ENCODE measurements around the gene WFS1. TPM values are rescaled to one million over a fixed set of nuclear protein-coding genes. Genes with fewer than 3 reads are reported as not detected.

The WFS1 gene
- total and polyA plus RNA-seq, 2 of the 13 experiments (the other 11 are each of a cell fraction or from before 2014, with no cell fraction given): 39.1 to 42.2 TPM

DNA sequence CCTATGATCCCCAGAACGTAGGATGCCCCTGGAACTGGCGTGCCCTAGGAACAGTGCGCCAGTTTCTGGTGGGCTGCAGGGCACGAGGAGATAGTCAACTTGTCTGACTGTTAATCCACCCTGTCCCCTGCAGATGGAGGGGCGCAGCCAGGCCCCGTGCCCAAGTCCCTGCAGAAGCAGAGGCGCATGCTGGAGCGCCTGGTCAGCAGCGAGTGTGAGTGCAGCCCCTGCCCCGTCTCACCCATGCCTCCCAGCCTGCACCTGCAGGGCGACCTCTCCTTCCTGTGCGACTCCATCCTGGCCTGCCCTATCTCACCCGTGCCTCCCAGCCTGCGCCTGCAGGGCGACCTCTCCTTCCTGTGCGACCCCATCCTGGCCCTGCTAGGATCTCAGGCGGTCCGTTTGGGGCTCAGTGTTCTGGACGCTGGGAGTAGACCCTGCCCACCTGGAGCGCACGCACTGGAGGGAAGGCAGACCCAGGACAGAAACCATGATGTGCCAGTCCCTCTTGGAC lies 22.2 kb downstream of the WFS1 start:
- Histone ChIP-seq H4K20me1 (ENCODE audit: insufficient read depth, low read length) (no peaks in the 10 kb centered on the region), H3K9ac (ENCODE audit: insufficient read depth, low read depth, low read length) (no peak overlapping the region), H2AFZ (ENCODE audit: low read length) (no peak overlapping the region), H3K4me3 (replicated peaks in 1 of 3; ENCODE audit: insufficient read depth in 1 of 3, low read depth in 2 of 3, low read length in 3 of 3) (no peak overlapping the region), H3K36me3 (replicated peaks in 1 of 2; ENCODE audit: control insufficient read depth in 1 of 2, insufficient read depth in 2 of 2, low read length in 2 of 2) (peaks cover 55 to 93% of the 10 kb centered on the region in 2 experiments), H3K79me2 (ENCODE audit: insufficient read depth, low read length) (no peaks in the 10 kb centered on the region), H3K4me2 (ENCODE audit: low read depth, low read length) (no peak overlapping the region), H3K9me3 (ENCODE audit: low read length) (no peaks in the 10 kb centered on the region), H3K4me1 (ENCODE audit: insufficient read depth, low read length) (no peaks in the 10 kb centered on the region), H3K27me3 (ENCODE audit: control insufficient read depth in 1 of 2, insufficient read depth in 2 of 2, low read length in 2 of 2) (no peaks in the 10 kb centered on the region), H3K27ac (ENCODE audit: extremely low read length, insufficient read depth, low read length) (no peak overlapping the region)
- CTCF ChIA-PET (ENCODE audit: low intra/inter-chr PET ratio, low total read pairs): no interaction called here
- 89% methylated on average over 19 of the region's 21 CpGs for WGBS (ENCODE audit: low lambda C conversion rate)
- peak; percentile 60 for TF ChIP-seq AGO2 (optimal IDR thresholded peaks at IDR 0.05; ENCODE audit: low read depth, low read length)
- no peak for TF ChIP-seq SRSF9 (IDR thresholded peaks at IDR 0.05; ENCODE audit: borderline replicate concordance, insufficient read depth, low read depth, low read length, poor library complexity, severe bottlenecking)
- DNase-seq (ENCODE audit: low spot score): no peak
- no peak for FAIRE-seq
- in situ Hi-C loops (cut with HindIII; ENCODE audit: extremely low pct_ligation_motif_present, low pct_unique_long_range_greater_than_20kb): no loop called here
- ATAC-seq: no peak
- BruUV-seq (replicated peaks): no TSS peak
- POLR2A ChIA-PET: no interaction called here
- intact Hi-C loops (cut with micrococcal nuclease; ENCODE audit: unreplicated experiment): no loop called here

DNA sequence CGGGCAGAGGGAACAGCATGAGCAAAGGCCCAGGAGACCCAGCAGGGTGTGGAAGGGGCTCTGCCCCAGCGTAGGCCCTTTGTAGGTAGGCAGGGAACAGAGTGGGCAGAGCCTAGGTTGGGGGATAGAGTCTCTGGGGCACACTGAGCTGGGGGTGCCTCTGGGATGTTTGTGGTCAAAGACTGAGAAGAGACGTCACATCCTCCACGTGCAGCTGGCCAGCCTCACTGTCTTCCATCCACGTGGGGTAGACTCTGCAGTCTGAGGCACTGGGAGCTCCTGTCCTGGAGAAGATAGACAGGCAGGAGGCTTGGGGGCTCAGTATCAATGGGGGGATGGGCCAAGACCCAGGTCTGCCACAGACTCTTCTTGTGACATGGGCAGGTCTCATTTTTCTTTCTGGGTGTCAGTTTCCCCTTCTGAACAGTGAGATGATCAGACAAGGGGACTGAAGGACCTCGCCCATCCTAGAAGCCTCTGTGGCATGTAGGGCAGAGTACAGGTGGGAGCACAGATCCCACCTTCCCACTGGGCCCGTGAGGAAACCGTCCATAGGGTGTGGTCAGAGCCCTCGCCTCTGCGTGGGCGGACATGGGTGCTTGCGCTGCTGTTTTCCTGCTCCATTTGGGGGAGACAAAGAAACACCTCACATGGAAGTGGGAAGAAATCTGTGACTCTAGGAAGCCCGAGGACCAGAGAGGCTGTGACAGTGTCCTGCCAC lies 22.9 kb downstream of the WFS1 start:
- intact Hi-C loops (cut with micrococcal nuclease; ENCODE audit: unreplicated experiment): no loop called here
- BruUV-seq (replicated peaks): no TSS peak
- CTCF ChIA-PET (ENCODE audit: low intra/inter-chr PET ratio, low total read pairs): no interaction called here
- Histone ChIP-seq H2AFZ (ENCODE audit: low read length) (no peak overlapping the region), H4K20me1 (ENCODE audit: insufficient read depth, low read length) (no peaks in the 10 kb centered on the region), H3K79me2 (ENCODE audit: insufficient read depth, low read length) (no peaks in the 10 kb centered on the region), H3K9me3 (ENCODE audit: low read length) (no peaks in the 10 kb centered on the region), H3K4me3 (replicated peaks in 1 of 3; ENCODE audit: insufficient read depth in 1 of 3, low read depth in 2 of 3, low read length in 3 of 3) (no peak overlapping the region), H3K36me3 (replicated peaks in 1 of 2; ENCODE audit: control insufficient read depth in 1 of 2, insufficient read depth in 2 of 2, low read length in 2 of 2) (peaks cover 50 to 93% of the 10 kb centered on the region in 2 experiments), H3K9ac (ENCODE audit: insufficient read depth, low read depth, low read length) (no peak overlapping the region), H3K27me3 (ENCODE audit: control insufficient read depth in 1 of 2, insufficient read depth in 2 of 2, low read length in 2 of 2) (no peaks in the 10 kb centered on the region), H3K27ac (ENCODE audit: extremely low read length, insufficient read depth, low read length) (no peak overlapping the region), H3K4me1 (ENCODE audit: insufficient read depth, low read length) (no peaks in the 10 kb centered on the region), H3K4me2 (ENCODE audit: low read depth, low read length) (no peak overlapping the region)
- ATAC-seq (no peak), FAIRE-seq (no peak), DNase-seq (ENCODE audit: low spot score) (no peak)
- WGBS (ENCODE audit: low lambda C conversion rate): 100% methylated on average over 11 of the region's 13 CpGs
- POLR2A ChIA-PET: no interaction called here
- in situ Hi-C loops (cut with HindIII; ENCODE audit: extremely low pct_ligation_motif_present, low pct_unique_long_range_greater_than_20kb): no loop called here
- TF ChIP-seq, protein P1, sequence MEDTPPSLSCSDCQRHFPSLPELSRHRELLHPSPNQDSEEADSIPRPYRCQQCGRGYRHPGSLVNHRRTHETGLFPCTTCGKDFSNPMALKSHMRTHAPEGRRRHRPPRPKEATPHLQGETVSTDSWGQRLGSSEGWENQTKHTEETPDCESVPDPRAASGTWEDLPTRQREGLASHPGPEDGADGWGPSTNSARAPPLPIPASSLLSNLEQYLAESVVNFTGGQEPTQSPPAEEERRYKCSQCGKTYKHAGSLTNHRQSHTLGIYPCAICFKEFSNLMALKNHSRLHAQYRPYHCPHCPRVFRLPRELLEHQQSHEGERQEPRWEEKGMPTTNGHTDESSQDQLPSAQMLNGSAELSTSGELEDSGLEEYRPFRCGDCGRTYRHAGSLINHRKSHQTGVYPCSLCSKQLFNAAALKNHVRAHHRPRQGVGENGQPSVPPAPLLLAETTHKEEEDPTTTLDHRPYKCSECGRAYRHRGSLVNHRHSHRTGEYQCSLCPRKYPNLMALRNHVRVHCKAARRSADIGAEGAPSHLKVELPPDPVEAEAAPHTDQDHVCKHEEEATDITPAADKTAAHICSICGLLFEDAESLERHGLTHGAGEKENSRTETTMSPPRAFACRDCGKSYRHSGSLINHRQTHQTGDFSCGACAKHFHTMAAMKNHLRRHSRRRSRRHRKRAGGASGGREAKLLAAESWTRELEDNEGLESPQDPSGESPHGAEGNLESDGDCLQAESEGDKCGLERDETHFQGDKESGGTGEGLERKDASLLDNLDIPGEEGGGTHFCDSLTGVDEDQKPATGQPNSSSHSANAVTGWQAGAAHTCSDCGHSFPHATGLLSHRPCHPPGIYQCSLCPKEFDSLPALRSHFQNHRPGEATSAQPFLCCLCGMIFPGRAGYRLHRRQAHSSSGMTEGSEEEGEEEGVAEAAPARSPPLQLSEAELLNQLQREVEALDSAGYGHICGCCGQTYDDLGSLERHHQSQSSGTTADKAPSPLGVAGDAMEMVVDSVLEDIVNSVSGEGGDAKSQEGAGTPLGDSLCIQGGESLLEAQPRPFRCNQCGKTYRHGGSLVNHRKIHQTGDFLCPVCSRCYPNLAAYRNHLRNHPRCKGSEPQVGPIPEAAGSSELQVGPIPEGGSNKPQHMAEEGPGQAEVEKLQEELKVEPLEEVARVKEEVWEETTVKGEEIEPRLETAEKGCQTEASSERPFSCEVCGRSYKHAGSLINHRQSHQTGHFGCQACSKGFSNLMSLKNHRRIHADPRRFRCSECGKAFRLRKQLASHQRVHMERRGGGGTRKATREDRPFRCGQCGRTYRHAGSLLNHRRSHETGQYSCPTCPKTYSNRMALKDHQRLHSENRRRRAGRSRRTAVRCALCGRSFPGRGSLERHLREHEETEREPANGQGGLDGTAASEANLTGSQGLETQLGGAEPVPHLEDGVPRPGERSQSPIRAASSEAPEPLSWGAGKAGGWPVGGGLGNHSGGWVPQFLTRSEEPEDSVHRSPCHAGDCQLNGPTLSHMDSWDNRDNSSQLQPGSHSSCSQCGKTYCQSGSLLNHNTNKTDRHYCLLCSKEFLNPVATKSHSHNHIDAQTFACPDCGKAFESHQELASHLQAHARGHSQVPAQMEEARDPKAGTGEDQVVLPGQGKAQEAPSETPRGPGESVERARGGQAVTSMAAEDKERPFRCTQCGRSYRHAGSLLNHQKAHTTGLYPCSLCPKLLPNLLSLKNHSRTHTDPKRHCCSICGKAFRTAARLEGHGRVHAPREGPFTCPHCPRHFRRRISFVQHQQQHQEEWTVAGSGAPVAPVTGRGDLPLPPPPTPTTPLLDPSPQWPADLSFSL (CRISPR knock-in tag; IDR thresholded peaks at IDR 0.05): no peak
- TF ChIP-seq ZNF75D (CRISPR knock-in tag; IDR thresholded peaks at IDR 0.05; ENCODE audit: borderline replicate concordance) (no peak), ATM (IDR thresholded peaks at IDR 0.05; ENCODE audit: borderline replicate concordance) (no peak), ZNF589 (CRISPR knock-in tag; conservative IDR thresholded peaks at IDR 0.05) (no peak), ZNF430 (CRISPR knock-in tag; IDR thresholded peaks at IDR 0.05) (no peak), POLR2AphosphoS5 (IDR thresholded peaks at IDR 0.05; ENCODE audit: low read depth, low read length) (no peak), NKX3-1 (CRISPR knock-in tag; IDR thresholded peaks at IDR 0.05) (no peak), ZNF180 (CRISPR knock-in tag; IDR thresholded peaks at IDR 0.05; ENCODE audit: borderline replicate concordance, low read depth) (no peak), NPAS2 (CRISPR knock-in tag; IDR thresholded peaks at IDR 0.05; ENCODE audit: borderline replicate concordance) (no peak), ZNF879 (CRISPR knock-in tag; IDR thresholded peaks at IDR 0.05) (no peak)
